Measurements from ENCODE around the gene KPNB1.

The KPNB1 gene

DNA sequence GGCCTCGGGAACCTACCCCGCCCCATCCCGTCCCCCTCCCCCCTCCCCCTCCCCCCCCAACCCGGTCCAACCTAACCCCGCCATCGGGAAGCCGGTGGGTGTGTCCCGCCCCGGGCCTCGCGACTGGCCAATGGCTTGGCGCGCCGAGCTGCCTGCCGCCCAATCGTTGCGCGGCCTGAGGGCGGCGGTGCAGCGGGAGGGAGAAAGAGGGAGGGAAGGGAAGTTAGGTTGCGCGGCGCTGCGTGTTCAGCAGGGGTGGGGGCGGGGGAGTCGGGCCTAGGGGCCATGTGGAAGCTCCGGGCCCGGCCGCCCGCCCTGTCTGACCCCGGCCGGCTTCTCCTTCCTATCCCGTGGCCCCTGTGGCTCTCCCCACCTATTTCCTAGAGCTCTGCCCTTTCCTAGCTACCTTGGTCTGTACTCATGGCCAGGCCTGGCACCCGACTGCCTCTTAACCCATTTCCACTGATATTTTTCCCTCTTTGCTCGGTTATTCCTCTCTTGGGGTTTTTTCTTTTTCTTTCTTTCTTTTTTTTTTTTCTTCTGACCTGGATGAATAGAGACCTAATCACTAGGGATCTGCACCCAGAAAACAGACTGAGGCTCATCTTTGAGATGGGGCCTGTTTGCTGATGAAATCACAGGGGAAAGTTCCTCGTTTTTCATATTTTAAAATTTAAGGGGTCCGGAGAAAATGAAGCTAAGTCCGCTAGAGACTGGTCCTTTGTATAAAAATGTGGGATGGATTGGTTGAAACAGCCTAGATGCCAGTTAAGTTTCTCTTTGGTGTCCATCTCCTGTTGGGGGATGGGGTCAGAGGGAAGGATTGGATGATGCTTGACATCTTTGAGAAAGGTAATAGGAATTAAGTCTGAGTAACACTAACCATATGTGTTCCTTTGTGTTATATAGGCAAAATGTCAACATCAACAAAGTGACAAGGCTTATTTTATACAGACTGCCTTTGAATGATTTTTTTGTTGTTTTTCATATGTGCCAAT lies 1.1 kb downstream of the KPNB1 start:
- H3K36me3 Mint-ChIP-seq (ENCODE audit: low read depth), result peaks cover 55% of the 10 kb centered on the region
- no peaks in the 10 kb centered on the region for H3K27me3 Mint-ChIP-seq (ENCODE audit: low read depth)
- peak overlapping the region; percentile 86 for H3K27ac Mint-ChIP-seq
- DNase-seq (ENCODE audit: low spot score), result peak; percentile 97
- H3K4me3 Mint-ChIP-seq, result peak overlapping the region; percentile 93
- peaks cover 52% of the 10 kb centered on the region for H3K4me1 Mint-ChIP-seq (ENCODE audit: low read depth)
- H3K9me3 Mint-ChIP-seq, result no peaks in the 10 kb centered on the region

DNA sequence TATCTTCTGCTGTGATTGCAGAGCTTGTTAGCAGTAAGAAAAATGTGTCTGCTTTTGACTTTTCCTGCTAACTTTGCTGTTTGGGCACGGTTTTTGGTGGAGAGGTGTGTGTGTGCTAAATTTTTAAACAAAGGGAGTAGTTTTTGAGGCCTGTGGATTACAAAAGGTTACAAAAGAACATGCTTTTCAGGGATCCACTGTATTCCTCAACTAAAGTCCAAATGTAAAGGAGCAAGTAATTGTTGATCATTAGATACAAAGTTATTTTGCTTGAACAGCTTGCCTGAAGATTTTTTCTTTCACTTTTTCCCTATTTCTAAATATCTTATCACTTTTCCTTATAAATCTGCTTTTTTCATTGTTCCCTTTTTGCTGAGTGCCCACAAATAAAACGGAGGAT lies 2.0 kb downstream of the KPNB1 start:
- Mint-ChIP-seq H3K9me3 (no peaks in the 10 kb centered on the region), H3K27ac (peak overlapping the region; percentile 55), H3K4me3 (peak overlapping the region; percentile 93), H3K36me3 (ENCODE audit: low read depth) (peaks cover 62% of the 10 kb centered on the region), H3K27me3 (ENCODE audit: low read depth) (no peaks in the 10 kb centered on the region), H3K4me1 (ENCODE audit: low read depth) (peaks cover 56% of the 10 kb centered on the region)
- no peak for DNase-seq (ENCODE audit: low spot score)

DNA sequence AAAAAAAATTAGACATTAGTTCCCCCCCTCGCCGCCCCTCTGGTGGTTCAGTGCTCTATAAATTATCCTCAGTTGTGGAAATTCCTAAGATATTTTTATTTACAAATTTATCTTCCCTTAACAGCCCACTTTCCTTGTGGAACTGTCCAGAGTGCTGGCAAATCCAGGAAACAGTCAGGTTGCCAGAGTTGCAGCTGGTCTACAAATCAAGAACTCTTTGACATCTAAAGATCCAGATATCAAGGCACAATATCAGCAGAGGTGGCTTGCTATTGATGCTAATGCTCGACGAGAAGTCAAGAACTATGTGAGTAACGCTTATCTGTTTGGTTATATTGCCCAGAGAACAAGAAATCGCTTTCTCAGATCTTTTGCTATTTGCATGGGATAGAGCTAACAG lies 2.9 kb downstream of the KPNB1 start:
- Mint-ChIP-seq H3K27ac (peak overlapping the region; percentile 31), H3K36me3 (ENCODE audit: low read depth) (peaks cover 69% of the 10 kb centered on the region), H3K27me3 (ENCODE audit: low read depth) (no peaks in the 10 kb centered on the region), H3K4me3 (peak overlapping the region; percentile 93), H3K9me3 (no peaks in the 10 kb centered on the region), H3K4me1 (ENCODE audit: low read depth) (peaks cover 57% of the 10 kb centered on the region)
- no peak for DNase-seq (ENCODE audit: low spot score)

DNA sequence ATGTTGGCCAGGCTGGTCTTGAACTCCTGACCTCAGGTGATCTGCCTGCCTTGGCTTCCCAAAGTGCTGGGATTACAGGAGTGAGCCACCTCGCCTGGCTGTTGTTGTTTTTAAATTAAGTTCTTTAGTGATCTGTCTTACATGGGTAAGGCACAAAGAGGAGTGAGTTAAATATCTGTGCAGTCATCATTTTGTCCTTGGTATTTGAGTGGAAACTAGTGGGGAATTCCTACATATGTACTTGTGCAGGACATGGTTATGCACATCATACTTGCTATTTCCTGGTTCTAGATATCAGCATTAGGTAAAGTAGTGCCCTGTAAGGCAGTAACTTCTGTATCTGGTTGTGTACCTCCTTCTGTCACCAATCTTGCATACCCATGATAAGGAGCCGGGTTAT lies 3.7 kb downstream of the KPNB1 start:
- Mint-ChIP-seq H3K27me3 (ENCODE audit: low read depth) (no peaks in the 10 kb centered on the region), H3K4me1 (ENCODE audit: low read depth) (peaks cover 58% of the 10 kb centered on the region), H3K9me3 (no peaks in the 10 kb centered on the region), H3K27ac (peak overlapping the region; percentile 28), H3K36me3 (ENCODE audit: low read depth) (peaks cover 77% of the 10 kb centered on the region), H3K4me3 (peak overlapping the region; percentile 68)
- DNase-seq (ENCODE audit: low spot score), result no peak

DNA sequence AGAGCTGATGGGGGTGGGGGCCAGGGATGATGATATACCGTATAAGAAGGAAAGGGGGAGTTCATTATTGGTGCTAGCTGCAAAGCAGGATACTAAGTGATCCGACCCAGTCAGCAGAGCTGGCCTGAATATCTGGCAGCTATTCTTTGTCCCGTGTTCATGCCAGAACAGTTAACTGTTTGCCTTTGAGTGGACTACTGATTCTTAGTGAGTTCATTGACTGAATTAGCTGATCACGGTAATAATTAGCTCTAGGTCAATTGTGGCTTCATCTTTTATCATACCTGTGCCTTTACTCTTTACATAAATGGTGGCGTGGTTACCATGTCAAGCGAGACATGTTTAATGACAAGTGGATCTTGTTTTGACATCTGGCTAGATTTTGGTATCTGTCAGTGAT lies 5.3 kb downstream of the KPNB1 start:
- H3K9me3 Mint-ChIP-seq, result no peaks in the 10 kb centered on the region
- DNase-seq (ENCODE audit: low spot score), result no peak

DNA sequence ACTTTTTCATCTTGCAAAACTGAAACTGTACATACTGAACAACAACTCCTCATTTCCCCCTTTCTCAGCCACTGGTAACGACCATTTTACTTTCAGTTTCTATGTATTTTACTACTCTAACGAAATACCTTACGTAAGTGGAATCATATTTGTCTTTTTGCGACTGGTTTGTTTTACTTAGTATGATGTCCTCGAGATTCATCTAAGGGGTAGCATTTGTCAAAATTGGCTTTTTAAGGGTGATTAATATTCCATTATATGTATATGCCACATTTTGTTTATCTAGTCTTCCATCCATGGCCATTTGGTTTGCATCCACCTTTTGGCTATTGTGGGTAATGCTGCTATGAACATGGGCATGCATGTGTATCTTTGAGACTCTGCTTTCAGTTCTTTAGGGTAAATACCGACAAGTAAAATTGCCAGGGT lies 10.4 kb downstream of the KPNB1 start:
- no peak for DNase-seq (ENCODE audit: low spot score)
- Mint-ChIP-seq H3K4me1 (ENCODE audit: low read depth) (peaks cover 41% of the 10 kb centered on the region), H3K4me3 (peak overlapping the region; percentile 83), H3K27me3 (ENCODE audit: low read depth) (no peaks in the 10 kb centered on the region), H3K9me3 (no peaks in the 10 kb centered on the region), H3K36me3 (ENCODE audit: low read depth) (peaks cover 75% of the 10 kb centered on the region), H3K27ac (peak overlapping the region; percentile 94)

More for the DNA sequence above, 5.3 kb downstream of the KPNB1 start:
- Mint-ChIP-seq H3K27me3 (ENCODE audit: low read depth) (no peaks in the 10 kb centered on the region), H3K4me1 (ENCODE audit: low read depth) (peaks cover 62% of the 10 kb centered on the region), H3K36me3 (ENCODE audit: low read depth) (peaks cover 80% of the 10 kb centered on the region), H3K27ac (peak overlapping the region; percentile 31), H3K4me3 (peak overlapping the region; percentile 26)

DNA sequence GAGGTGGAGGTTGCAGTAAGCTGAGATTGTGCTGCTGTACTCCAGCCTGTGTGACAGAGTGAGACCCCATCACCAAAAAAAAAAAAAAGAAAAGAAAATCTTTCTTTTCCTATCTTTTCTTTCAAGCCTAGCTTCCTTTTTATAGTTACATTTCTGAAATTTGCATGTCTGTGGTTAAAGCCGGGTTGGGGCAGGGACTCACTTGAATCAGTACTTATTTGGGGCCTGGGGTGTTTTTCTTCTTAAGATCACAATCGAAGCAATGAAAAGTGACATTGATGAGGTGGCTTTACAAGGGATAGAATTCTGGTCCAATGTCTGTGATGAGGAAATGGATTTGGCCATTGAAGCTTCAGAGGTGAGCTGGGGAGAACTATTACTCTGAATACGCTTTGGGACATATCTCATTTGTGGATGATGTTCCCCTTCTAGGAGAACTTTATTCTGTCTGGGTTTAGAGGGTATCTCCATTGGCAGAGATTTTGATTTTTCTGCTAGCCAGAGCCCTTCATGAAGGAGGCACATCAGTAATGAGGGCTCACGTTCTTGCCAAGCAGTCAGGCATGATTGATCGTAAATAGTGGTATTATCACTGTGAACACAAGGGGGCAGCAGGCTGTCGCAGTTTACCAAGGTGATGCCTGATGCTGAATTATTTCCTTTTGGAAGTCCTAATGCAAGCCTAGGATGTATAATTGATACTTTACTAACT lies 14.3 kb downstream of the KPNB1 start:
- Mint-ChIP-seq H3K27ac (peak overlapping the region; percentile 72), H3K4me1 (ENCODE audit: low read depth) (peaks cover 27% of the 10 kb centered on the region), H3K4me3 (no peak overlapping the region), H3K9me3 (no peaks in the 10 kb centered on the region), H3K27me3 (ENCODE audit: low read depth) (no peaks in the 10 kb centered on the region), H3K36me3 (ENCODE audit: low read depth) (peaks cover 71% of the 10 kb centered on the region)
- DNase-seq (ENCODE audit: low spot score), result peak; percentile 45

DNA sequence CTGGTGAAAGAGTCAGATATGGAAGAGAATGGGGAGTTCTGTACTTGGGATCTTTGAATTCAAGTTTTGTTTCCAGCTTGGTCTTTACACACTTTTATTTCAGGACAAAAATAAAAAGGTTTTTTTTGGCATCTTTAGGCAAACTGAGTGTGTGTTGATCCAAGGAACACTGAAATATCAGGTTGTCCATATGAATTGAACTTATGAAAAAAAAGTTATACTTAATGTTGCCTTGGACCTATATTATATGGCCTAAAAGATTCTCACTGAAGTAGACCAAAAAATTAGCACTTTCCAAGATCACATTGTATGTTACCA lies 14.9 kb downstream of the KPNB1 start:
- Mint-ChIP-seq H3K4me1 (ENCODE audit: low read depth) (peaks cover 28% of the 10 kb centered on the region), H3K36me3 (ENCODE audit: low read depth) (peaks cover 76% of the 10 kb centered on the region), H3K4me3 (no peak overlapping the region), H3K27ac (peak overlapping the region; percentile 72), H3K27me3 (ENCODE audit: low read depth) (no peaks in the 10 kb centered on the region), H3K9me3 (no peaks in the 10 kb centered on the region)
- DNase-seq (ENCODE audit: low spot score), result no peak

DNA sequence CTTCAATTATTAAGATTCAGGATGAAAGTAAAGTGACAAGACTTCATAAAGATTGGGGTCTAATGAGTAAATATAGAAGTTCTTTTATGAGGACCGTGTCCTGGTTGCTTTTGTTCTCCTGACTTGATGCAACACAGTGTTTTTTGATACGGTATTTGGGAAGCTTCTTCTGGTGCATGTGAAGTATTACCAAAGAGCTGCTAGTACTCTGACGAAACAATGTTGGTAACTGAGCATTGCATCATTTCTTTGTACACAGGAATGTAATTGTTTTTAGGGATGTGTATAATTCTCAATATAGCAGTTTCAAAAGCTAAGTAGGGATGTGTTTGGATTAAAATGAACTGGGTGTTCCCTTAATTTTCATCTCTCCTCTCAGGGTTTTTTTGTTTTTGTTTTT lies 15.9 kb downstream of the KPNB1 start:
- H3K9me3 Mint-ChIP-seq, result no peaks in the 10 kb centered on the region
- peaks cover 79% of the 10 kb centered on the region for H3K36me3 Mint-ChIP-seq (ENCODE audit: low read depth)
- H3K4me1 Mint-ChIP-seq (ENCODE audit: low read depth), result peaks cover 27% of the 10 kb centered on the region
- H3K27ac Mint-ChIP-seq, result peak overlapping the region; percentile 60
- H3K27me3 Mint-ChIP-seq (ENCODE audit: low read depth), result no peaks in the 10 kb centered on the region
- no peak overlapping the region for H3K4me3 Mint-ChIP-seq
- DNase-seq (ENCODE audit: low spot score), result no peak

DNA sequence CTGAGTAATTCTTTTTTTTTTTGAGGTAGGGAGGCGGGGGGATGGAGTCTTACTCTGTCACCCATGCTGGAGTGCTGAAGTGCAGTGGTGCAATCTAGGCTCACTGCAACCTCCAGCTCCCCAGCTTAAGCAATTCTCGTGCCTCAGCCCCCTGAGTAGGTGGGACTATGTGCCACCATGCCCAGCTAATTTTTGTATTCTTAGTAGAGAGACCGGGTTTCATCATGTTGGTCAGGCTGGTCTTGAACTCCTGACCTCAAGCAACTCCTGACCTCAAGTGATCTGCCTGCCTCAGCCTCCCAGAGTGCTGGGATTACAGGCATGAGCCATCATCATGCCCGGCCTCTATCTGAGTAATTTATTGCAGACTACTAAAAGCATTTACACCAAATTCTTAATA lies 19.4 kb downstream of the KPNB1 start:
- DNase-seq (ENCODE audit: low spot score), result no peak
- peaks cover 78% of the 10 kb centered on the region for H3K36me3 Mint-ChIP-seq (ENCODE audit: low read depth)
- H3K4me3 Mint-ChIP-seq, result no peak overlapping the region
- H3K27ac Mint-ChIP-seq, result no peak overlapping the region
- H3K9me3 Mint-ChIP-seq, result no peaks in the 10 kb centered on the region
- H3K27me3 Mint-ChIP-seq (ENCODE audit: low read depth), result no peaks in the 10 kb centered on the region
- peaks cover 29% of the 10 kb centered on the region for H3K4me1 Mint-ChIP-seq (ENCODE audit: low read depth)

DNA sequence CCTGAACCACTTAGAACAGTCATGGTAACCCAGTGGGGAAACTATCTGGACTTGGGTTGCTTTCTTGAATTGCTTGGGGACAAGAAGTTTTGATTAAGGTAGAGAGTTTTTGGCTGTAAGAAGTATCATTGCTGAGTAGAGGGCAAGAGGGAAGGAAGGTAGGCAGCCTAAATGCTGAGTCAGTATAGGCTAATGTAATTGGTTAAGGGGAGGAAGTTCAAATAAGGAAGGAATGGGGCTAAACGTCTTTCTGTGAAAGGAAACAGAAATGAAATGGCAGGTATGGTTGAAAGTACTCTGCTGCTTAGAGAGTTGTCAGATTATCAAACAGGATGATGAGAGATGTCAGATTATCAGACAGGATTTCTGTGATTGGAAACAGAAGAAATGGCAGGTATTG lies 20.3 kb downstream of the KPNB1 start:
- Mint-ChIP-seq H3K4me3 (no peak overlapping the region), H3K27me3 (ENCODE audit: low read depth) (no peaks in the 10 kb centered on the region), H3K9me3 (no peaks in the 10 kb centered on the region), H3K27ac (peak overlapping the region; percentile 64), H3K4me1 (ENCODE audit: low read depth) (peaks cover 29% of the 10 kb centered on the region), H3K36me3 (ENCODE audit: low read depth) (peaks cover 84% of the 10 kb centered on the region)
- DNase-seq (ENCODE audit: low spot score), result no peak

DNA sequence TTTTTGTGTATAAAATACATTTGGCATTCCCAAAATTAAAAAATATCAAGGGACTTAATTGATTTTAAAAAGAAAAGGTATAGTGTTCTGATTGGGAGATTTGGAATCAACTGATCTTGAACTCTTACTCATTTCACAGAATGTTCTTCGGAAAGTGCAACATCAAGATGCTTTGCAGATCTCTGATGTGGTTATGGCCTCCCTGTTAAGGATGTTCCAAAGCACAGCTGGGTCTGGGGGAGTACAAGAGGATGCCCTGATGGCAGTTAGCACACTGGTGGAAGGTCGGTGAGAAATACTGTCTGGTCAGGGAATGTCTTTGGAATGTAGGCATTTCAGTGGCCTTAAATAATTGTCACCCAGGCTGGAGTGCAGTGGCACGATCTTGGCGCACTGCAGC lies 24.8 kb downstream of the KPNB1 start:
- H3K4me1 Mint-ChIP-seq (ENCODE audit: low read depth), result peaks cover 19% of the 10 kb centered on the region
- H3K27ac Mint-ChIP-seq, result no peak overlapping the region
- H3K27me3 Mint-ChIP-seq (ENCODE audit: low read depth), result no peaks in the 10 kb centered on the region
- peaks cover 82% of the 10 kb centered on the region for H3K36me3 Mint-ChIP-seq (ENCODE audit: low read depth)
- DNase-seq (ENCODE audit: low spot score), result no peak
- no peaks in the 10 kb centered on the region for H3K9me3 Mint-ChIP-seq
- no peak overlapping the region for H3K4me3 Mint-ChIP-seq

DNA sequence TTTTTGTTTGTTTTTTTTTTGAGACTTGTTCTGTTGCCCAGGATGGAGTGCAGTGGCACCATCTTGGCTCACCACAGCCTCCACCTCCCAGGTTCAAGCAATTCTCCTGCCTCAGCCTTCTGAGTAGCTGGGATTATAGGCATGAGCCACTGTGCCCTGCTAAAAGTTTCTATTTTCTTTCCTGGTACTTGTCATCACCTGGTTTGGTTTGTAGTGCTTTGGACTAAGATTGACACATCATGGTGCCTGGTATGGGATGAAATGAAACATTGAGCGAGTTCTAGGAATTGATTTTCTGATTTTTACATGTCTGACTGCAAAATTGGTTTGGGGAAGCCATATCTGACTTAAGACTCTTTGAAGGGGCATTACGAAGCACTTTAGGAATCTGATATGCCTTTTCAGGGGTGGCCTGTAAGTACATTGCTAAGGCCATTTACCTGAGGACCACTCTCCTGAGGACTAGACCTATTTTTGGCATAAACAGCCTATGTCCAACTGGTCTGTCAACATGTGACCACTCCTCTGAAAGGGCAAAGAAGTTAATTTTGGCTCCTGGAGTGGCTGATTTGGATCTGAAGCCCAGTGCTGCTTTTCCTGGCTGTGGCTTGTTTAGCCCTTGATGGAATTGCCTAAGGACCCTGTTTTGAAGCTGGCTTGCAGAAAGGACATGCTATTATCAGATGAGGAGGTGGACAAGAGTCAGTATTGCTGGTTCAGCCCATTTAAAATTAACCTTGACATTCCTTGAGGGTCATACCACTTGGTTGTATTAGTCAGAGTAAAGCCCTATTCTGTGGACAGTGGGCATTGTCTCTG lies 25.9 kb downstream of the KPNB1 start:
- Mint-ChIP-seq H3K27ac (no peak overlapping the region), H3K36me3 (ENCODE audit: low read depth) (peaks cover 80% of the 10 kb centered on the region), H3K4me1 (ENCODE audit: low read depth) (peaks cover 14% of the 10 kb centered on the region)

DNA sequence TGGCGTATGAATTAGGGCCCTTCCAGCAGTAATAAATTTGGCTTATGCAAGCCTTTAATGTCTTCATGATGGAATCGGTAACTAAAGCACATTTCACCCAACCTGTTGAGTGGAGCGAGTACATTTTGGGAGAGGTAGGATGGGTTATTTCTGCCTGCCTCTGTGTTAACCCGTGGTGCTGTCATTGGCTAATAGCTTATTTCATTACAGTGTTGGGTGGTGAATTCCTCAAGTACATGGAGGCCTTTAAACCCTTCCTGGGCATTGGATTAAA lies 26.4 kb downstream of the KPNB1 start:
- no peak overlapping the region for H3K4me3 Mint-ChIP-seq

More for the DNA sequence above, 25.9 kb downstream of the KPNB1 start:
- Mint-ChIP-seq H3K4me3 (no peak overlapping the region), H3K9me3 (no peaks in the 10 kb centered on the region), H3K27me3 (ENCODE audit: low read depth) (no peaks in the 10 kb centered on the region)
- no peak for DNase-seq (ENCODE audit: low spot score)

More for the DNA sequence above, 26.4 kb downstream of the KPNB1 start:
- no peak overlapping the region for H3K27ac Mint-ChIP-seq
- no peaks in the 10 kb centered on the region for H3K9me3 Mint-ChIP-seq
- H3K27me3 Mint-ChIP-seq (ENCODE audit: low read depth), result no peaks in the 10 kb centered on the region
- H3K4me1 Mint-ChIP-seq (ENCODE audit: low read depth), result peaks cover 14% of the 10 kb centered on the region
- no peak for DNase-seq (ENCODE audit: low spot score)
- H3K36me3 Mint-ChIP-seq (ENCODE audit: low read depth), result peaks cover 80% of the 10 kb centered on the region

Data from T-helper 2 cell treated with Interferon-gamma antibody and Interleukin-4, amounts not matched to agents 5 μg/mL and 100 μg/mL, for 36 hours (primary cell).